ENCODE measurements around the gene PSMD5.

DNA sequence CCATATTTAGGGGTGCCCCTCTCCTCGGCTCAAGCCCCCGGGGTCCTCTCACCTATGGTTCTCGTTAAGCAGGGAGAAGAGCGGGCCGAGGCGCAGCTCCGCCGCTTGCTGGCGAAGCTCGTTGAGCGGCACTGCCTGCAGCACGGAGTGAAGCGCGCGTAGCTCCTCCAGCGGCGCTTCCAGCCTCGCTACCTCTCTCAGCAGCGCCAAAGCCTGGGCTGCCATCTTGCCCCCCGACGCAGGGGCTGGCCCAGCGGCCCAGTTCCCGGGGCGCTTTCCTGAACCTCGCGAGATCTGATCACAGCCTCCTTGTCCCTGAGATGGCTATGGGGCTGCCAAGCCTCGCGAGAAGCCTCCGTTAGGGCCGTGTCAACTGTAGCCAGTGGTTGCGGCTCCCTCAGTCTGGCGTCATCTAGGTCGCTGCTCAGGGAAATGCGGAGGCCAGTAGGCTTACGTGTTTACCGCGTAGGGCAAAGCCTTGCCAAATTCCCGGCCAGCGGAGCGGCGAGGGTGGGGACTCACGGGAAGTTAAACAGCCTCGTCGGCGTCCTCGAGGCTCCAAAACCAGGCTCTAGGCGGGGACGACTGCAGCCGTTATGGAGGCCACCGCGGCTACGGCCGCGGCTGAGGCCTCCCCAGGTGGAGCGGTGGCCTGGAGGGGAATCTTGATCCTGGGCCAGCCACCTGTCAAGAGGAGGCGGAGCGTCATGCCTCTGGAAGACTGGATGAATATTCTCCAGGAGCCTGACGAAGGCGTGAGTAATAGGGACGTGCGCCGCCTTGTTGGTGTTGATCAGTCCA lies at the start of gene PSMD5:
- TF ChIP-seq, protein P1, sequence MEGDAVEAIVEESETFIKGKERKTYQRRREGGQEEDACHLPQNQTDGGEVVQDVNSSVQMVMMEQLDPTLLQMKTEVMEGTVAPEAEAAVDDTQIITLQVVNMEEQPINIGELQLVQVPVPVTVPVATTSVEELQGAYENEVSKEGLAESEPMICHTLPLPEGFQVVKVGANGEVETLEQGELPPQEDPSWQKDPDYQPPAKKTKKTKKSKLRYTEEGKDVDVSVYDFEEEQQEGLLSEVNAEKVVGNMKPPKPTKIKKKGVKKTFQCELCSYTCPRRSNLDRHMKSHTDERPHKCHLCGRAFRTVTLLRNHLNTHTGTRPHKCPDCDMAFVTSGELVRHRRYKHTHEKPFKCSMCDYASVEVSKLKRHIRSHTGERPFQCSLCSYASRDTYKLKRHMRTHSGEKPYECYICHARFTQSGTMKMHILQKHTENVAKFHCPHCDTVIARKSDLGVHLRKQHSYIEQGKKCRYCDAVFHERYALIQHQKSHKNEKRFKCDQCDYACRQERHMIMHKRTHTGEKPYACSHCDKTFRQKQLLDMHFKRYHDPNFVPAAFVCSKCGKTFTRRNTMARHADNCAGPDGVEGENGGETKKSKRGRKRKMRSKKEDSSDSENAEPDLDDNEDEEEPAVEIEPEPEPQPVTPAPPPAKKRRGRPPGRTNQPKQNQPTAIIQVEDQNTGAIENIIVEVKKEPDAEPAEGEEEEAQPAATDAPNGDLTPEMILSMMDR (IDR thresholded peaks at IDR 0.05), result peak in 2 of 6 experiments; percentile 2 to 11
- TF ChIP-seq POLR2A (IDR thresholded peaks at IDR 0.05), result peak; percentile 82 to 88

Measured in Peyer's patch (tissue), 4 donors.